ENCODE results near the gene IMP4.

The IMP4 gene

GRCh38 chr2:130393318-130393910 is 50.7 kb downstream of the IMP4 start:
- in situ Hi-C loops (cut with MboI; ENCODE audit: low sequenced_read_pairs), result no loop called here

Data from HL-60/S4 treated with retinoic acid at 250 ng/mL for 4 days and 3 days (cell line).